ENCODE results near the gene FH.

DNA sequence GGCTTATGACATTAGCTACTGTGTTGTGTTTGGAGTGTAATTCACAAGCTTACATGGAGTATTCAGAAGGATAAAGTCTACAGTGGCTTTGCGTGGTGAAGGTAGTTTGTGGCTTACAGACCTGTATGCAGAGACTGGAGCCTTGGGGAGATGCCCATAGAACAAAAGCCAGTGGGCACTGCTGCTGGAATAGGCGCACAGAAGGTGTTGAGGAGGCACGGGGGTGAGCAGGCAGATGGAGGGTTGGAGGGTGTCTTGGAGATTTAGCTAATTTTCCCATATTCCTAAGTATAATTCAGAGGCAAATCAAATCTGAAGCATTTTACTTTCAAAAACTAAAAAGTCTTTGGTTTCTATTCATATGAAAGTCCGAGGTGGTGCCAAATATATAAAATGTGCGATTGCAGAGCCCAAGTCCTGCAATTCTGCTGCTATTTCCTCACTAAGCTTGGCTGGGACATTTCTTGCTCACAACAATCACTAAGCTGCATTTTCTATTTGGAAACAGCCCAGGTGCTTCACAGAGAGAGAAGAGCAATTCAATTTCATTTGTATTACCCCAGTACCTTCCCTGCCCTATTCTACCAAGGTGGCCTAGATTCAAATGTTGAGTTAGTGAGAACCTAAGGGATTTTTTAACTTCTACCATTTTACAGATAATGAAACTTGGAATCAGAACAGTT lies 48.5 kb downstream of the FH start:
- TF ChIP-seq POLR2A (IDR thresholded peaks at IDR 0.05) (no peak), POLR2AphosphoS5 (IDR thresholded peaks at IDR 0.05) (no peak)
- TF ChIP-seq, protein P1, sequence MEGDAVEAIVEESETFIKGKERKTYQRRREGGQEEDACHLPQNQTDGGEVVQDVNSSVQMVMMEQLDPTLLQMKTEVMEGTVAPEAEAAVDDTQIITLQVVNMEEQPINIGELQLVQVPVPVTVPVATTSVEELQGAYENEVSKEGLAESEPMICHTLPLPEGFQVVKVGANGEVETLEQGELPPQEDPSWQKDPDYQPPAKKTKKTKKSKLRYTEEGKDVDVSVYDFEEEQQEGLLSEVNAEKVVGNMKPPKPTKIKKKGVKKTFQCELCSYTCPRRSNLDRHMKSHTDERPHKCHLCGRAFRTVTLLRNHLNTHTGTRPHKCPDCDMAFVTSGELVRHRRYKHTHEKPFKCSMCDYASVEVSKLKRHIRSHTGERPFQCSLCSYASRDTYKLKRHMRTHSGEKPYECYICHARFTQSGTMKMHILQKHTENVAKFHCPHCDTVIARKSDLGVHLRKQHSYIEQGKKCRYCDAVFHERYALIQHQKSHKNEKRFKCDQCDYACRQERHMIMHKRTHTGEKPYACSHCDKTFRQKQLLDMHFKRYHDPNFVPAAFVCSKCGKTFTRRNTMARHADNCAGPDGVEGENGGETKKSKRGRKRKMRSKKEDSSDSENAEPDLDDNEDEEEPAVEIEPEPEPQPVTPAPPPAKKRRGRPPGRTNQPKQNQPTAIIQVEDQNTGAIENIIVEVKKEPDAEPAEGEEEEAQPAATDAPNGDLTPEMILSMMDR (IDR thresholded peaks at IDR 0.05), result no peak

Data from sigmoid colon (tissue), 4 donors.